Upper lobe of right lung (tissue), 1 donor: Measurements from ENCODE around the gene MRPS31. TPM values are rescaled to one million over a fixed set of nuclear protein-coding genes. Genes with fewer than 3 reads are reported as not detected.

Experiments used
- ATAC-seq: fragments of 200-7000 bp; cut with Tn5 transposase; one replicate; pipeline ENCODE4 v1.9.1; 2020; ENCODE audit warnings: mild to moderate bottlenecking, moderate library complexity
- DNase-seq: peaks from one replicate; pipeline ENCODE4 v3.0.0-alpha.2; 2020
- H3K27ac ChIP-seq: fragments of 200-600 bp; one replicate; pipeline ENCODE4 v1.8.0; 2022
- H3K27me3 ChIP-seq: fragments of 200-600 bp; one replicate; pipeline ENCODE4 v1.8.0; 2022; ENCODE audit warnings: mild to moderate bottlenecking
- H3K36me3 ChIP-seq: fragments of 200-600 bp; one replicate; pipeline ENCODE4 v1.8.0; 2022
- H3K4me1 ChIP-seq: fragments of 200-600 bp; one replicate; pipeline ENCODE4 v1.8.0; 2022
- H3K4me3 ChIP-seq: fragments of 200-600 bp; one replicate; pipeline ENCODE4 v1.8.0; 2022; ENCODE audit warnings: mild to moderate bottlenecking
- H3K9me3 ChIP-seq: fragments of 200-600 bp; one replicate; pipeline ENCODE4 v1.8.0; 2022
- intact Hi-C: fragments of 100-400 bp; cut with DNase I; formaldehyde crosslinking; loops from one replicate; pipeline ENCODE4 v1.11.0; 2022
- total RNA-seq: library from RNA; stranded (reverse); fragmentation: NEBNext Ultra II Directional; extraction: Animal tissue kit (Norgen Biotek cat#: 25700); gene quantifications from one replicate; pipeline ENCODE4 v1.2.1, GENCODE V29; 2021
- TF ChIP-seq, protein P1 (sequence below): fragments of 200-600 bp; IDR thresholded peaks from one replicate; pipeline ENCODE4 v1.8.0; 2022; ENCODE audit warnings: antibody characterized with exemption
- donor health status: DM: no; HTN: yes; CAD: no; lungs with severe emphysema.

Gene MRPS31
- total RNA-seq, 1 donor from 2014 or later, result 18.4 TPM

DNA sequence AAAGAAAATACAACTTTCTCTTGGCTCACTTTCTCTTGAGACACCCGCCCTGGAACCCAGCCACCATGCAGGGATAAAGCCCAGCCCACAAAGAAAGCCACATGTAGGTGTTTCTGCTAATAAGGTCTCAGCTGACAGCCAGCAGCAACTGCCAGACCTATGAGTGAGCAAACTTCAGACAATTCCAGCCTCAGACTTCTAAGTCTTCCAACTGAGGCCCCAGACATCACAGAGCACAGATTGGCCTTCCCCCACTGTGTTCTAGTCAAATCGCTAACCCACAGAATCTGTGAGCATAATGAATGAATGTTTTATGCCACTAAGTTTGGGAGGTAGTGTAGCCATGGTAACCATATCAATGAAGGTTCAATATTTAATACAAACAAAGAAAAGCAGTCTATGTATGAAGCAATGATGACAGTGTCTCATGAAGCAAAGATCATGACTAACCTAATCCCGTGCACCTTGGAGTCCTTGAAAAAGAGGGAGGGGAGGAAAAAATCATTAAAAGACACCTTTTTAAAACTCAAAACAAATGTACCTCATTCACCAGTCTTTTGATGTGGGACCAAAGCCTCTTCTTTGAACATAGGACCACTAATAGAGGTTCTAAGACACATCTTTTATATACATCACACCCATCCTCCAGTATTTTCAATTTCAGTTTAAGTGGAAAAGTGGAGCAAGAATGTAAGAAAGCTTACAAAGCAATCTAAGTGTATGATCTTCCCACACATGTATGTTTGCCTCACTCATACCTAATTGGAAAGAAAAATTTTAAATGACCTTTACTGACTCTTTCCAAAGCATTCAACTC lies 6.2 kb downstream of the MRPS31 start:
- intact Hi-C loops, result no loop called here
- Histone ChIP-seq H3K4me3 (no peak overlapping the region), H3K27ac (no peak overlapping the region), H3K4me1 (peaks cover 5% of the 10 kb centered on the region), H3K27me3 (no peaks in the 10 kb centered on the region), H3K36me3 (peaks cover 48% of the 10 kb centered on the region), H3K9me3 (no peaks in the 10 kb centered on the region)
- no peak for ATAC-seq
- no peak for DNase-seq
- TF ChIP-seq, protein P1, sequence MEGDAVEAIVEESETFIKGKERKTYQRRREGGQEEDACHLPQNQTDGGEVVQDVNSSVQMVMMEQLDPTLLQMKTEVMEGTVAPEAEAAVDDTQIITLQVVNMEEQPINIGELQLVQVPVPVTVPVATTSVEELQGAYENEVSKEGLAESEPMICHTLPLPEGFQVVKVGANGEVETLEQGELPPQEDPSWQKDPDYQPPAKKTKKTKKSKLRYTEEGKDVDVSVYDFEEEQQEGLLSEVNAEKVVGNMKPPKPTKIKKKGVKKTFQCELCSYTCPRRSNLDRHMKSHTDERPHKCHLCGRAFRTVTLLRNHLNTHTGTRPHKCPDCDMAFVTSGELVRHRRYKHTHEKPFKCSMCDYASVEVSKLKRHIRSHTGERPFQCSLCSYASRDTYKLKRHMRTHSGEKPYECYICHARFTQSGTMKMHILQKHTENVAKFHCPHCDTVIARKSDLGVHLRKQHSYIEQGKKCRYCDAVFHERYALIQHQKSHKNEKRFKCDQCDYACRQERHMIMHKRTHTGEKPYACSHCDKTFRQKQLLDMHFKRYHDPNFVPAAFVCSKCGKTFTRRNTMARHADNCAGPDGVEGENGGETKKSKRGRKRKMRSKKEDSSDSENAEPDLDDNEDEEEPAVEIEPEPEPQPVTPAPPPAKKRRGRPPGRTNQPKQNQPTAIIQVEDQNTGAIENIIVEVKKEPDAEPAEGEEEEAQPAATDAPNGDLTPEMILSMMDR, result no peak

DNA sequence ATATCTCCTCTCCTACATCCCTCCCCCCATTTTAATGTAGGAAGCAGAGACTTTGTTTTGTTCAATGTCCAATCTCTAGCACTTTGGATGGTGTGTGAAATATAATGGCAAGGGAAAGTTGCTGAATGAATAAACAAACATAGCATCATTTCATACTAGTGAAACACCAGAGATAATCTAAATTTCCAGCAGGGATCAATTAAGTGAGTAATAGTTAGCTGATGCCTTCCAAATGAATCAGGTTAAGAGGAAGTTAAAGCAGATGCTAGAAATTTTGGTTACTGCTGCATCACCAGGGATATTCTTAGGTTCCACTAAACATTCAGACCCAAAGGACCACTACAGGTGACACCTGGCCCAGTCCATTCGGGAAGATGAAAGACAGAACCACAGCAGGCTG lies 8.1 kb downstream of the MRPS31 start:
- intact Hi-C loops, result no loop called here
- no peak for ATAC-seq
- TF ChIP-seq, protein P1, result no peak

DNA sequence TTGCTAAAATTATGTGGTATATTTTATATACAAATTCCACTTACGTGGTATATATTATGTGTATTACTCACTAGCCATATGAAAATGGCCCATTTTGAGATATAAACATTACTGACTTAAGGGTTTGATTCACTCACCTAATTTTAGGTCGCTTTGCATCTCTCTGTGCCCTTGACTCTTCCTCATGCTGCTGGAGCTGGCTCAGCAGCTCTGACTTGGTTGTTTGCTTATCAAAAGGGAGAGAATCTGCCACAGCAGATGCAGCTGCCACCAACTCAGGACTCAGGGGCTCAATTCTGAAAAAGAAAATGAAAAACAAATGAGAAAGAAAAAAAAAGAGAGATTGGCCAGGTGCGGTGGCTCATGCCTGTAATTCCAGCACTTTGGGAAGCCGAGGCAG lies 12.2 kb downstream of the MRPS31 start:
- no peak for DNase-seq
- H3K4me3 ChIP-seq, result no peak overlapping the region
- no peak for ATAC-seq
- intact Hi-C loops, result no loop called here
- H3K4me1 ChIP-seq, result no peaks in the 10 kb centered on the region
- no peaks in the 10 kb centered on the region for H3K27me3 ChIP-seq
- peaks cover 66% of the 10 kb centered on the region for H3K36me3 ChIP-seq
- no peak overlapping the region for H3K27ac ChIP-seq
- TF ChIP-seq, protein P1, result no peak
- no peaks in the 10 kb centered on the region for H3K9me3 ChIP-seq

More for the DNA sequence above, 8.1 kb downstream of the MRPS31 start:
- H3K4me3 ChIP-seq, result no peak overlapping the region
- no peak for DNase-seq
- no peak overlapping the region for H3K27ac ChIP-seq
- no peaks in the 10 kb centered on the region for H3K4me1 ChIP-seq
- no peaks in the 10 kb centered on the region for H3K27me3 ChIP-seq
- H3K36me3 ChIP-seq, result peaks cover 65% of the 10 kb centered on the region
- H3K9me3 ChIP-seq, result no peaks in the 10 kb centered on the region

DNA sequence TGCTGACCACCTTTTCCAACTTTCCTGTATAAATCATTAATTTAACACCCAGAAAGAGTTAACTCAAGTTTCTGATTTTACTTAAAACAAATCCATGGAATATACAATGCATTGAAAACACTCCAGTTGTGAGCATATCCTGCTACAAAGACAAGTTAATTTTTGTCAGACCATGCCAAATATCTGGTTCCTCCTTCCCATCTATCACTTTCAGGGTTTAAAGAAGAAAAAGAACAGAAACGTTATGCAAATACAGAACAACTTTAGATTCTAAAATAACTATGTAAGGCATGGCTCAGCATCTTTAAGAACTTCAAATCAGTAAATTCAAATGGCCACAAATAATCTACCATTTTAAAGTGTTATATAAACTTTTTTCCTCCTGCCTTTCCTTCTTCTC lies 14.9 kb downstream of the MRPS31 start:
- intact Hi-C loops, result no loop called here
- Histone ChIP-seq H3K36me3 (peaks cover 75% of the 10 kb centered on the region), H3K4me3 (no peak overlapping the region), H3K27me3 (no peaks in the 10 kb centered on the region), H3K27ac (no peak overlapping the region), H3K9me3 (no peaks in the 10 kb centered on the region), H3K4me1 (no peaks in the 10 kb centered on the region)
- TF ChIP-seq, protein P1, result no peak
- DNase-seq (no peak), ATAC-seq (no peak)

DNA sequence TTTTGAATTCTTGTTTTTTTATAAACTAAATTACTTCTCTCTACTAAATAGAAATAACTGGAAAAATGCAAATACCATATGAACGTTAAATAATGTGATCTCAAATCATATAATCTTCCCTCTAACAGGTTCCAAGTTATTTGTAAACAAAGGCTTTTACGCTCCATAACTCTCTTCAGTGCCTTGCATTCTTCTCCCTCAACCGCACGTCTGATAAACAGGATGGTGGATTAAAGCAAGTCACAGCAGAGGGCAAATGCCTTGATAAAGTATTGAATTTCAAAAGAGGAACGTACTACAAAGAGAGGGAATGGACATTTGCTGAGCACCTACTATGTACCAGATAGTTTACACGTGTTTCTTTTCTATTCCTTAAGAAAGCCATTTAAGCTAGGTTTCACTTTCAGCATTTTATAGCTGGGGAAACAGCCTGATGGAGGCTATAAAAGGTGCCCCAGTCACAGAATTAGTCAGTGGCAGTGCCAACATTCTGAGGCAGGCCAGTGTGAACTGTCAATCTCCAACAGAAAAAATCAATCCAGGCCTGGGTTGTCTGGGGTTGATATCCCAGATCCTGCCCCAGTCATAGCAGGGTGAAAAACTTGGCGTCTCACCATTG lies 15.8 kb downstream of the MRPS31 start:
- no peaks in the 10 kb centered on the region for H3K4me1 ChIP-seq
- TF ChIP-seq, protein P1, result no peak
- H3K27ac ChIP-seq, result no peak overlapping the region
- H3K9me3 ChIP-seq, result no peaks in the 10 kb centered on the region
- ATAC-seq (no peak), DNase-seq (no peak)
- no peaks in the 10 kb centered on the region for H3K27me3 ChIP-seq
- intact Hi-C loops, result no loop called here
- H3K36me3 ChIP-seq, result peaks cover 71% of the 10 kb centered on the region
- no peak overlapping the region for H3K4me3 ChIP-seq
